OCI-LY3 (cell line): ENCODE measurements around the gene STK39.

Source experiments
- H2AFZ ChIP-seq: fragments of 200-600, 300-600 bp; shearing (Covaris generic); 2 replicates; pipeline ENCODE4 v1.6.0; 2014; ENCODE audit warnings: antibody characterized with exemption, low read depth, low read length
- H3K27ac ChIP-seq: fragments of 200-600, 300-600 bp; sonication (generic); 2 replicates; pipeline ENCODE4 v1.5.1; 2014; ENCODE audit warnings: mild to moderate bottlenecking, low read length, moderate library complexity, mixed read lengths
- H3K27me3 ChIP-seq: fragments of 200-600, 300-600 bp; sonication (generic); 2 replicates; pipeline ENCODE4 v1.6.1; 2014; ENCODE audit warnings: low read depth, low read length, mixed read lengths
- H3K36me3 ChIP-seq: fragments of 200-600, 300-600 bp; sonication (generic); replicated peaks from 2 replicates; pipeline ENCODE3; 2014; ENCODE audit warnings: low read depth, low read length, mixed read lengths
- H3K4me1 ChIP-seq: fragments of 300-600, 200-600 bp; sonication (generic); 2 replicates; pipeline ENCODE4 v1.6.1; 2014; ENCODE audit warnings: low read length, mixed read lengths
- H3K4me2 ChIP-seq: fragments of 200-600, 300-600 bp; sonication (generic); 2 replicates; pipeline ENCODE4 v1.6.1; 2014; ENCODE audit warnings: low read length, mixed read lengths
- H3K4me3 ChIP-seq: fragments of 300-600, 200-600 bp; sonication (generic); 2 replicates; pipeline ENCODE4 v1.5.1; 2014; ENCODE audit warnings: antibody characterized with exemption, mild to moderate bottlenecking, low read length, moderate library complexity
- H3K79me2 ChIP-seq: fragments of 300-600, 200-600 bp; shearing (Covaris generic); 2 replicates; pipeline ENCODE4 v1.6.1; 2014; ENCODE audit warnings: mild to moderate bottlenecking, low read length, mixed read lengths
- H3K9ac ChIP-seq: fragments of 300-600, 200-600 bp; shearing (Covaris generic); 2 replicates; pipeline ENCODE4 v1.6.0; 2014; ENCODE audit warnings: mild to moderate bottlenecking, low read length, moderate library complexity
- H3K9me3 ChIP-seq: fragments of 200-600, 300-600 bp; shearing (Covaris generic); 2 replicates; pipeline ENCODE4 v1.6.1; 2014; ENCODE audit warnings: low read length, mixed read lengths; ENCODE audit not compliant: insufficient read depth
- H4K20me1 ChIP-seq: fragments of 200-600, 300-600 bp; sonication (generic); 2 replicates; pipeline ENCODE4 v1.6.1; 2016; ENCODE audit warnings: low read length, mixed read lengths; ENCODE audit not compliant: insufficient read depth
- EZH2phosphoT487 ChIP-seq: fragments of 200-600 bp; shearing (Covaris generic); IDR thresholded peaks from 2 replicates; pipeline ENCODE4 v1.6.1; 2018; ENCODE audit warnings: antibody characterized with exemption, mixed run types, low read depth
- TF ChIP-seq, protein P1 (sequence below): fragments of 200-600, 300-600 bp; sonication (generic); IDR thresholded peaks from 2 replicates; pipeline ENCODE4 v1.5.1; 2014; ENCODE audit warnings: antibody characterized with exemption, low read length, low read depth

STK39 gene

DNA sequence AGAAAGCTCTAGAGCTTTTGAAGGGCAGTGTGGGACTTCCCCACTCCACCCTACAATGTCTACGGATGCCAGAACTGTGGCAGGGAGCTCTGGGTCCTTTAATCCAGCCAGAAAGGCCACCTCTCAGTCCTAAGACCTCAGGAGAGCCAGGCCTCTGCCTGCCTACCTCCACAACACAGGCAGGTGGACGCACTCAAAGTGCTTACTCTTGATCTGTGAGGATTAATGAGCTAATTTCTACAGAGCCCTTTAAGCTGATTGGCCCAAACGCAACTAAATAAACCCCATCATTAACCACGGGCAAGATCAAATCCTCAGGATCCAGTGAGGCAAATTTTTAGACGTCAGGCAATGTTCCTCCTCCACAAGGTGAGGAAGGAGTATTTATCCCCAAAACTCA is 8.1 kb downstream of the STK39 start:
- no peak overlapping the region for H3K9ac ChIP-seq
- 0 out of 2 replicates have a peak, but pooled peaks cover 3% of the 10 kb centered on the region for H4K20me1 ChIP-seq
- H2AFZ ChIP-seq: no peak overlapping the region
- no peaks in the 10 kb centered on the region; the same call in 1 of the 2 replicates for H3K79me2 ChIP-seq
- peaks cover 5% of the 10 kb centered on the region for H3K4me1 ChIP-seq
- H3K27me3 ChIP-seq: no peaks in the 10 kb centered on the region
- H3K27ac ChIP-seq: no peak overlapping the region
- TF ChIP-seq, protein P1, sequence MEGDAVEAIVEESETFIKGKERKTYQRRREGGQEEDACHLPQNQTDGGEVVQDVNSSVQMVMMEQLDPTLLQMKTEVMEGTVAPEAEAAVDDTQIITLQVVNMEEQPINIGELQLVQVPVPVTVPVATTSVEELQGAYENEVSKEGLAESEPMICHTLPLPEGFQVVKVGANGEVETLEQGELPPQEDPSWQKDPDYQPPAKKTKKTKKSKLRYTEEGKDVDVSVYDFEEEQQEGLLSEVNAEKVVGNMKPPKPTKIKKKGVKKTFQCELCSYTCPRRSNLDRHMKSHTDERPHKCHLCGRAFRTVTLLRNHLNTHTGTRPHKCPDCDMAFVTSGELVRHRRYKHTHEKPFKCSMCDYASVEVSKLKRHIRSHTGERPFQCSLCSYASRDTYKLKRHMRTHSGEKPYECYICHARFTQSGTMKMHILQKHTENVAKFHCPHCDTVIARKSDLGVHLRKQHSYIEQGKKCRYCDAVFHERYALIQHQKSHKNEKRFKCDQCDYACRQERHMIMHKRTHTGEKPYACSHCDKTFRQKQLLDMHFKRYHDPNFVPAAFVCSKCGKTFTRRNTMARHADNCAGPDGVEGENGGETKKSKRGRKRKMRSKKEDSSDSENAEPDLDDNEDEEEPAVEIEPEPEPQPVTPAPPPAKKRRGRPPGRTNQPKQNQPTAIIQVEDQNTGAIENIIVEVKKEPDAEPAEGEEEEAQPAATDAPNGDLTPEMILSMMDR: no peak
- TF ChIP-seq EZH2phosphoT487: no peak
- H3K4me3 ChIP-seq: no peak overlapping the region
- H3K4me2 ChIP-seq: no peak overlapping the region
- H3K36me3 ChIP-seq: no peaks in the 10 kb centered on the region
- no peaks in the 10 kb centered on the region for H3K9me3 ChIP-seq

DNA sequence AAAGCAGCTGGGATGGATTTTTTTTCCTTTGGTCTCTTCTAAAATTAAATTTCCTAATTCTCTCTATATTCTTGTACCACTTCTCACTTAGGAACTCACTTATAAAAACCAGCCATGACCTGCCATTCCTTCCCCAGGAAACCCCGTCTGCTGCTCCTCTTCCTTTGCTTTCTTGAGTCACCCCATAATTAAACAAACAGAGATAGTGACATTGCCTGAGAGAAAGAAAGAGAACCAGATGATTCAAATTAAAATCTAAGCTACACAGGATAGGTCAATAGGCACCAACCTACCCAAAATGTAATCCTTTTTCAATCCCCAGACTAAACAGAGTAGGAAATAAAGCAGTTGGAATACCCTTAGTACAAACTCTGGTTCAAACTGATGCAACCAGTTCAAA is 9.7 kb downstream of the STK39 start:
- no peaks in the 10 kb centered on the region for H3K36me3 ChIP-seq
- no peaks in the 10 kb centered on the region for H3K79me2 ChIP-seq
- H4K20me1 ChIP-seq: 0 out of 2 replicates have a peak, but pooled peaks cover 3% of the 10 kb centered on the region
- no peak overlapping the region for H3K9ac ChIP-seq
- H3K4me1 ChIP-seq: no peaks in the 10 kb centered on the region
- TF ChIP-seq, protein P1: no peak
- TF ChIP-seq EZH2phosphoT487: no peak
- H3K27me3 ChIP-seq: no peaks in the 10 kb centered on the region
- no peak overlapping the region for H3K4me2 ChIP-seq
- no peak overlapping the region for H2AFZ ChIP-seq
- H3K4me3 ChIP-seq: no peak overlapping the region
- H3K9me3 ChIP-seq: no peaks in the 10 kb centered on the region
- H3K27ac ChIP-seq: no peak overlapping the region

DNA sequence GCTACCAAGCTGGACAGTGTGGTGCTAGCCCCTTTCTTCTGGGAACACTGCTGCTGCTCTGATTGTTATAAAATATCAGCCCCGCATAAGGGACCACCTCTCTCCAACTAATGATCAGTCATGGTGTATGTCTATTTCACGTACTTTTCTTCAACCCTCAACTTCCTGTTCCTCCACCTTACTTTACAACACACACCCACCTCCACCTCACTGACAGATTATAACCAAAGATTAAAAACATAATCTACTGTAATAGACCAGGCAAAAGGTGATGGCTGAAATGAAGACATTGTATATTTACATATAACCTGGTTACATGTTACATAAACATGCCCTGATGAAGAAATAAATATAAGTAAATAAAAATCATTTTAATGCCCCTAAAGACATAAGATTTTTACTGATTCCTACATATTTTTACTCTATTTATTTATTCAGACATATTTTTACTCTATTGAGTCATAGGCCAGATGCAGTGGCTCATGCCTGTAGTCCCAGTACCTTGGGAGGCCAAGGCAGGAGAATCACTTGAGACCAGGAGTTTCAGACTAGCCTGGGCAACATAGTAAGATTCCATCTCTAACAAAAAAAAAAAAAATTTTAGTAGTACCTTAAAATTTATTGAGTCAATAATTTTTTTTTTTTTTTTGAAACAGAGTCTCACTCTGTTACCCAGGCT is 12.8 kb downstream of the STK39 start:
- no peak overlapping the region for H3K4me2 ChIP-seq

DNA sequence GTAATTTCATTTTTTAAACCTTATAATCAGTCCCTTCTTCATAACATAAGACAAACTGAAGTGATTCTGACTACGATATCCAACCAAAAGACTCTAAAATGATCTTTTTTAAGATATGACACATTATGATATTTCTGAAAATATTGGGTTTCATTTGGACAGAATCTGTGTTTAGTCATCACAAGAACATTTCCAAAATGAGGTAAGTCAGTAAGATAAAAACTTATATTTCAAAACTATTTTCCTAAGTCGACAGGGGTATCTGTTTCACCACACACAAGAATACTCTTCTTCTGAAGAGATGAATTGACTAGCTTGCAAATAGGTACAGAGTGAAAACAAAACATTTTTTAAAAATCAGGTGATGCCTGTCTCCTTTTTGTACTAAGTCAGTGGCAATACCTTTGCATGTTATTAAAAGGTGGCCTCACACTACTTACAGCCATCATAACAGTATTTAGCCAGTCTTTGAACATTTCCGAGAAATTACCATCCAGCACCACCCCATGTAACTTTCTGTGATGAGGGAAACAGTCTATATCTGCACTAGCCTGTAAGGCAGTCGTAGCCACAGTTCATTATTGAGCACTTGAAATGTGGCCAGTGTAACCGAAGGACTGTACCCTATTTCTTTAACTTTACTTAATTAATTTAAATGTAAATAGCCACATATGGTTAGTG is 13.5 kb downstream of the STK39 start:
- Histone ChIP-seq H3K4me3 (no peak overlapping the region), H3K79me2 (no peaks in the 10 kb centered on the region), H2AFZ (no peak overlapping the region), H3K4me2 (no peak overlapping the region), H3K36me3 (peaks cover 7% of the 10 kb centered on the region), H3K9ac (no peak overlapping the region), H3K9me3 (no peaks in the 10 kb centered on the region), H3K4me1 (no peaks in the 10 kb centered on the region), H3K27me3 (no peaks in the 10 kb centered on the region), H3K27ac (no peak overlapping the region), H4K20me1 (no peaks in the 10 kb centered on the region)
- TF ChIP-seq, protein P1: no peak
- TF ChIP-seq EZH2phosphoT487: no peak

More for the DNA sequence above, 12.8 kb downstream of the STK39 start:
- Histone ChIP-seq H3K36me3 (peaks cover 7% of the 10 kb centered on the region), H2AFZ (no peak overlapping the region), H3K27ac (no peak overlapping the region), H4K20me1 (no peaks in the 10 kb centered on the region), H3K9ac (no peak overlapping the region), H3K9me3 (no peaks in the 10 kb centered on the region), H3K4me1 (no peaks in the 10 kb centered on the region), H3K27me3 (no peaks in the 10 kb centered on the region), H3K79me2 (no peaks in the 10 kb centered on the region), H3K4me3 (no peak overlapping the region)
- TF ChIP-seq, protein P1: no peak
